ENCODE data around the gene DNAJC27.

The DNAJC27 gene

DNA sequence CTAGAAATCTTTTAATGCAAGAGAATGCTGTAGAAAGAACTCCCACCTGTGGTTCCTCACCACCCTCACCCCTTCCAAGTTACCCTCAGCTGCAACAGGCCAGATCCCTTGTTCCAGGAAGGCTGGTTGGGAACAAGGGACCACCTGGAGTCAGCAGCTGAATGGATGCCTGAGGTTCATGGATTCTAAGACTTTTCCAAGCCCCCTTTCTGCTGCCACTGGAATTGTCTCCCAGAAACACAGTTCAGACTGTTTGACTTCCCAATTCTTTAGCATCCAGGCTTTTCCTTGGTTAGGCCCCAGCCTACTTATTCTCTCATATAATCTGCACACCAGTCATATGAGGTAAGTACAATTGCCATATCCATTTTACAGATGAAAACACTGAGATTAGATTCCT is 43.7 kb downstream of the DNAJC27 start:
- Mint-ChIP-seq H3K4me3 (no peak overlapping the region), H3K27ac (no peak overlapping the region), H3K27me3 (ENCODE audit: low read depth, poor library complexity) (peaks cover 16% of the 10 kb centered on the region), H3K9me3 (no peaks in the 10 kb centered on the region), H3K4me1 (peaks cover 18% of the 10 kb centered on the region), H3K36me3 (ENCODE audit: low read depth) (no peaks in the 10 kb centered on the region)
- no peak for DNase-seq
- TF ChIP-seq, protein P1, sequence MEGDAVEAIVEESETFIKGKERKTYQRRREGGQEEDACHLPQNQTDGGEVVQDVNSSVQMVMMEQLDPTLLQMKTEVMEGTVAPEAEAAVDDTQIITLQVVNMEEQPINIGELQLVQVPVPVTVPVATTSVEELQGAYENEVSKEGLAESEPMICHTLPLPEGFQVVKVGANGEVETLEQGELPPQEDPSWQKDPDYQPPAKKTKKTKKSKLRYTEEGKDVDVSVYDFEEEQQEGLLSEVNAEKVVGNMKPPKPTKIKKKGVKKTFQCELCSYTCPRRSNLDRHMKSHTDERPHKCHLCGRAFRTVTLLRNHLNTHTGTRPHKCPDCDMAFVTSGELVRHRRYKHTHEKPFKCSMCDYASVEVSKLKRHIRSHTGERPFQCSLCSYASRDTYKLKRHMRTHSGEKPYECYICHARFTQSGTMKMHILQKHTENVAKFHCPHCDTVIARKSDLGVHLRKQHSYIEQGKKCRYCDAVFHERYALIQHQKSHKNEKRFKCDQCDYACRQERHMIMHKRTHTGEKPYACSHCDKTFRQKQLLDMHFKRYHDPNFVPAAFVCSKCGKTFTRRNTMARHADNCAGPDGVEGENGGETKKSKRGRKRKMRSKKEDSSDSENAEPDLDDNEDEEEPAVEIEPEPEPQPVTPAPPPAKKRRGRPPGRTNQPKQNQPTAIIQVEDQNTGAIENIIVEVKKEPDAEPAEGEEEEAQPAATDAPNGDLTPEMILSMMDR (IDR thresholded peaks at IDR 0.05) = no peak

DNA sequence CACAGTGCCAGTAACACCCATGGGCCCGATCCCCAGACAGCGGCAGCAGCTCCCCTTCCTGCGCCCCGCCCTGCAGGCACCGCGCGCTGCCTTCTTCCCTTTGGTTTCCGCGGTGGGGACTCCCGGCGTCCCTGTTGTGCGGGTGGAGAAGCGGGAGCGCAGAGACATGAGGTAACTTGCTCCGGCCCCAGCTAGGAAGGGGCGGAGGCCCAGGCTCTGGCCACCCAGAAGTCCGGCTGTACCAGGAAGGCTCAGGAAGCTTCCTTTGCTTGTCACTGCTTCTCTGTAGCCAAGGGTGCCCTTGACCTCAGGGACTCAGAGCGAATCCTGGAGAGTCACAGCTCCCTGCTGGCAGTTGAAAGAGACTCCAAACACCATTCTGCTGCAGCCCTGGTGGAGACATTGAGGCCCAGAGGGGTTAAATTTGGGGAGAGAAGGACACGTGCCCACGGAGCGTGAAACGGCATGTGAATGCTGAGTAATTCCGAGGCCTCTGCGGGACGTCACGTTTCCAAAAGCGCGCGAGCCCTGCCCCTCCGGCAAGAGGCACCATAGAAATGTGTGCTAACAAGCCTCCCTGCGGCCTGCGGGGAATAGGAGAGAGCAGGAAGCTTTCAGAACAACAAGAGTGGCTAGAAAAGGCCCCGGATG is 45.0 kb downstream of the DNAJC27 start:
- TF ChIP-seq, protein P1 (IDR thresholded peaks at IDR 0.05) = no peak
- H3K27me3 Mint-ChIP-seq (ENCODE audit: low read depth, poor library complexity) = peaks cover 13% of the 10 kb centered on the region
- no peak overlapping the region for H3K27ac Mint-ChIP-seq
- no peaks in the 10 kb centered on the region for H3K36me3 Mint-ChIP-seq (ENCODE audit: low read depth)
- H3K4me3 Mint-ChIP-seq = no peak overlapping the region
- peaks cover 18% of the 10 kb centered on the region for H3K4me1 Mint-ChIP-seq
- DNase-seq = peak; percentile 18
- no peaks in the 10 kb centered on the region for H3K9me3 Mint-ChIP-seq

DNA sequence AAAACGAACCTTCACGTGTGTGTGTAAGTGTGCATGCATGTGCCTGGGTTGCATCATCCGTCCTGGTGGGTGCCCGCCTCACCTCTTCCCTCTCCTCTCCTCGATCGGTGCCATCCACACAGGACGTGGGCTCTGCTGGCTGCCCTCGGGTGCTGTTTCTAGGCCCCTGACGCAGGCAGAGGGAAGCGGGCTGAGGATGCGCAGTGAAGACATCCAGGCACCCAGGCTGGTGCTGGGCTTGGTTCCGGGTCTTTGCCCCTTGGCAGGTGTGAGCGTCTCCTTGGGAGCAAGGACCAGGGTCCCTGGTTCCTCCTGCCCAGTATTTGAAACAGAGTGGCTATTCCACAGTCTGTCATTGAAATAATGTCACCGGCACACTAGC is 45.5 kb downstream of the DNAJC27 start:
- peaks cover 17% of the 10 kb centered on the region for H3K4me1 Mint-ChIP-seq
- no peak overlapping the region for H3K27ac Mint-ChIP-seq
- H3K36me3 Mint-ChIP-seq (ENCODE audit: low read depth) = no peaks in the 10 kb centered on the region
- no peak for DNase-seq
- H3K4me3 Mint-ChIP-seq = no peak overlapping the region
- H3K27me3 Mint-ChIP-seq (ENCODE audit: low read depth, poor library complexity) = peaks cover 14% of the 10 kb centered on the region
- TF ChIP-seq, protein P1 (IDR thresholded peaks at IDR 0.05) = no peak
- no peaks in the 10 kb centered on the region for H3K9me3 Mint-ChIP-seq

DNA sequence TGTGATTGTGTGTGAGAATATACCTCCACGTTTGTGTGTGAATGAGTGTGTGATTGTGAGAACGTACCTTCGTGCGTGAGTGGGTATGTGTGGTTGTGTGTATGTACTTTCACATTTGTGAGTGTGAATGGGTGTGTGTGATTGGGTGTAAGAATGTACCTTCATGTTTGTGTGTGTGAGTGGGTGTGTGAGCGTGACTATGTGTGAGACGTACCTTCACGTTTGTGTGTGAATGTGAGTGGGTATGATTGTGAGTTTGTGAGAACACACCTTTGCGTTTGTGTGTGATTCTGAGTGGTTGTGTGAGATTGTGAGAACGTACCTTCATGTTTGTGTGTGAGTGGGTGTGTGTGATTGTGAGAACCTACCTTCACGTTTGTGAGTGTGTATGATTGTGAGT is 45.9 kb downstream of the DNAJC27 start:
- DNase-seq = no peak
- H3K9me3 Mint-ChIP-seq = no peaks in the 10 kb centered on the region
- peaks cover 18% of the 10 kb centered on the region for H3K27me3 Mint-ChIP-seq (ENCODE audit: low read depth, poor library complexity)
- H3K36me3 Mint-ChIP-seq (ENCODE audit: low read depth) = no peaks in the 10 kb centered on the region
- no peak overlapping the region for H3K4me3 Mint-ChIP-seq
- TF ChIP-seq, protein P1 (IDR thresholded peaks at IDR 0.05) = no peak
- no peak overlapping the region for H3K27ac Mint-ChIP-seq
- peaks cover 13% of the 10 kb centered on the region for H3K4me1 Mint-ChIP-seq

DNA sequence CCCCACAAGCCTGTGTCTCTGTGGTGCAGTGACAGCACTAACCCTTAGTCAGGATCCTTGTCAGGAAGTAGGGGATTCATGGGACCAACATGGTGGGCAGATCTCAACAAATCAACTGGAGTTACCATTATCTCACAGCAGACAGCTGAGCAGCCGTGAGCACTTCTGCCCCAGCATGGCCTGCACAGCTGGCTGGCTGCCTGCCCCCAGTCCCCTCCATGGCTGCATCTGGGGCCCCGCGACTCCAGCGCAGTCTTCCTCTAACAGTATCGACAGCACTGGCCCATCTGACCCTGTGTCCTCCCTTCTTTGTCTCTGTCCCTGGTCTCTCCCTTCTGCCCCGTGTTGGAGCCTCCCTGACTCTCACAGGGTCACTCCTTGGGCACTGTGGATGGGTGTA is 47.0 kb downstream of the DNAJC27 start:
- Mint-ChIP-seq H3K36me3 (ENCODE audit: low read depth) (no peaks in the 10 kb centered on the region), H3K4me3 (no peak overlapping the region), H3K27ac (no peak overlapping the region), H3K4me1 (peaks cover 10% of the 10 kb centered on the region), H3K9me3 (no peaks in the 10 kb centered on the region), H3K27me3 (ENCODE audit: low read depth, poor library complexity) (peaks cover 21% of the 10 kb centered on the region)
- DNase-seq = no peak
- TF ChIP-seq, protein P1 (IDR thresholded peaks at IDR 0.05) = no peak

DNA sequence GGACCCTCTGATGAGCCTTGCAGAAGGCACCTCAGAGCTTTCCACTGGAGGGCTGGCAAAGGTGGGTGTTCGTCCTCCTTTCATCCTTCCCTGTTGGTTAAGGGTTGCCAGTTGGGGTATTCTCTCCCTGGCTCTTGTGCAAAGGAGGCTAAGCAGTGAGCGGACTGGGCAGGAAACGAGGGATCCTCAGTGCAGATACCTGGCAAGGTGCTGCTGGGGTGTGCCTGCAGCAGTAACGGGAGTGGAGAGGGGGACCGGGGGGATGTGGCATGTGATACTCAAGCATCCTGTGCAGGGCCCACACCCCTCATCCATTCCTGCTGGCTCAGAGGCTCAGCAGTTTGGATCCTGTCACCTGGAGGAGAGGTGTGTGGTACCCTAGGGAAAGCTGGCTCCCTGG is 47.5 kb downstream of the DNAJC27 start:
- H3K9me3 Mint-ChIP-seq = no peaks in the 10 kb centered on the region
- no peaks in the 10 kb centered on the region for H3K36me3 Mint-ChIP-seq (ENCODE audit: low read depth)

More for the DNA sequence above, 47.5 kb downstream of the DNAJC27 start:
- peaks cover 12% of the 10 kb centered on the region for H3K4me1 Mint-ChIP-seq
- no peak for DNase-seq
- H3K4me3 Mint-ChIP-seq = no peak overlapping the region
- peaks cover 19% of the 10 kb centered on the region for H3K27me3 Mint-ChIP-seq (ENCODE audit: low read depth, poor library complexity)
- TF ChIP-seq, protein P1 (IDR thresholded peaks at IDR 0.05) = no peak
- H3K27ac Mint-ChIP-seq = no peak overlapping the region

Measured in nephron progenitor cell (in vitro differentiated cells).